Stomach smooth muscle (tissue), 2 donors: Measurements from ENCODE around the gene KLHDC4.
"Not testable (repeated sequence)": the region's sequence is repeated elsewhere in the genome, so short reads cannot be mapped to it uniquely, and the experiment has no call there.

Experiments
- H3K27ac ChIP-seq: one replicate; pipeline ENCODE4 v1.7.0; 2013; ENCODE audit warnings: mild to moderate bottlenecking, low read length, inconsistent platforms
- H3K27me3 ChIP-seq, 2 donors: one replicate each; pipeline ENCODE4 v1.7.0; 2013; ENCODE audit warnings: low read length in 2 of 2; ENCODE audit not compliant: insufficient read depth in 2 of 2, control insufficient read depth in 1 of 2
- H3K36me3 ChIP-seq, 2 donors: one replicate each; pipeline ENCODE4 v1.7.0; 2013; ENCODE audit warnings: low read length in 2 of 2; ENCODE audit not compliant: control insufficient read depth in 2 of 2, insufficient read depth in 2 of 2
- H3K4me1 ChIP-seq: one replicate; pipeline ENCODE4 v1.7.0; 2013; ENCODE audit warnings: low read length; ENCODE audit not compliant: control insufficient read depth, insufficient read depth
- H3K4me3 ChIP-seq, 2 donors: one replicate each; pipeline ENCODE4 v1.7.0; 2013; ENCODE audit warnings: low read length in 2 of 2
- H3K9ac ChIP-seq, 2 donors: one replicate each; pipeline ENCODE4 v1.7.0; 2013; ENCODE audit warnings: low read length in 2 of 2, mild to moderate bottlenecking in 1 of 2
- H3K9me3 ChIP-seq, 2 donors: one replicate each; pipeline ENCODE4 v1.7.0; 2013; ENCODE audit warnings: low read length in 2 of 2; ENCODE audit not compliant: control insufficient read depth in 2 of 2
- donor health status: healthy.
- donor health status: Pancreatic carcinoma.

The KLHDC4 gene

DNA sequence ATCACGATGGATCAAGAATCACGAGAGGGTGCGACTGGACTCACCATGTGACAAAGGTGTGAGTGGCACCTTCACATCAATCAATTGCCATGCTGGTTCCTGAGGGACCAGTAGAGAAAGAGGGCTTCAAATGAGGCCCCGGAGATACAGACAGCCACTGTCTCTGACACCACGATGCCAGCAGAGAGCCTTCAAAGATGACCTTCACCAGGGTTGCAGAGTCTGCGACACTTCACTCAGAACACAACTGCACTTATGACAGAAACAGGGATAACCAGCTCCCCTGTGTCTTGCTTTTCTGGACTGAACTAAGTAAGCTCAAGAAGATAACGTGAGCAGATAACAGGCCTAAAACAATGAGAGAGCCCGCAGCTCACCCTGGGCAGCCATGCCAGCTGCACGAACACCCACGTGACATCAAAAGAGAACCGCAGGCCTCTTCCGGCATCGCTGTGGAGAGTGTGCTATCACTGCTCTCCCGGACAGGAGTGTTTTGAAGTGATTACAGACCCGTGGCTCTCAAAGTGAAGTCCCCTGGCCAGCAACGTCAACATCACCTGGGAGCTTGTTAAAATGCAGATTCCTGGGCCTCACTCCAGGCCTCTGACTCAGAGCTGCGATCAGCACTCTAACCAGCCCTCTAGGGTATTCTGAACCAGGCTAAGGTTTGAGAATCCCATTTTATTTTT is 36.4 kb downstream of the KLHDC4 start:
- Histone ChIP-seq H3K9me3 (no peaks in the 10 kb centered on the region), H3K36me3 (peaks cover 20 to 22% of the 10 kb centered on the region in 2 donors), H3K27ac (no peak overlapping the region)

DNA sequence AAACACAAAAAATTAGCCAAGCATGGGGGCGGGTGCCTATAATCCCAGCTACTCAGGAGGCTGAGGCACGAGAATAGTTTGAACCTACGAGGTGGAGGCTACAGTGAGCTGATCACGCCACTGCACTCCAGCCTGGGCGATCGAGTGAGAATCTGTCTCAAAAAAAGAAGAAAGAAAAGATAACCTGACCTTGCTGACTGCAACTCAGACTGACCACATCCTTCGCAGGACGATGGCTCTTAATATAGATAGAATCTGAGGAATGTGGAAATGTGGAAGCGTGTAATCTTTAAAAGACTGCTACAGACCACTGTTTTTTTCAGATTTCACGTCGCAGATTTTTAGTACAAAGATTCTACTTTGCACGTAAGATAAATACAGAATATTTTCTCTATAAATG is 37.8 kb downstream of the KLHDC4 start:
- Histone ChIP-seq H3K27ac (no peak overlapping the region), H3K4me3 (no peak overlapping the region), H3K36me3 (peaks cover 20 to 22% of the 10 kb centered on the region in 2 donors), H3K9me3 (no peaks in the 10 kb centered on the region), H3K9ac (no peak overlapping the region), H3K4me1 (peaks cover 3% of the 10 kb centered on the region), H3K27me3 (no peaks in the 10 kb centered on the region)

More for the DNA sequence above, 36.4 kb downstream of the KLHDC4 start:
- no peaks in the 10 kb centered on the region for H3K27me3 ChIP-seq
- H3K4me1 ChIP-seq = no peaks in the 10 kb centered on the region
- no peak overlapping the region for H3K9ac ChIP-seq
- H3K4me3 ChIP-seq = no peak overlapping the region

DNA sequence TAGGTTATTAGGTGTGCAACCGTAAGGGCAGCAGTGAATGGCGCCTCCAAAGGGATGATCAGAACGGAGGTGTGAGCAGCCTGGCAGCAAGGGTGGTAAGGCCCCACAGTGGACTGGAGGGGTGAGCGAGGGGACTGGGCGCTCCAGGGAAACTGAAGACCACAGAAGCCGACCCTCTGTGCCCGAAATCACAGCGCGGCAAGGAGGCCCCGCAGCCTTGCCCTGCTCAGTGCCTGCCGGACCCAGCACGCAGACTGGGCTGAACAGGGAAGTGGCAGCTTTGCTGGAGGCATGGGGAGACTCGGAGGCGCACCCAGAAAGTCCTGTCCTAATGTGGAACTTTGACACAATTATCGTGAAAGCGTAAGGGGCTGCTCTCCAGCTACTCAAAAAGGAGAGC is 38.4 kb downstream of the KLHDC4 start:
- Histone ChIP-seq H3K27me3 (no peaks in the 10 kb centered on the region), H3K9ac (no peak overlapping the region), H3K36me3 (peaks cover 21 to 25% of the 10 kb centered on the region in 2 donors), H3K4me3 (no peak overlapping the region), H3K4me1 (peaks cover 3% of the 10 kb centered on the region), H3K9me3 (no peaks in the 10 kb centered on the region), H3K27ac (no peak overlapping the region)

- not testable (repeated sequence) for H3K27ac ChIP-seq, H3K9ac ChIP-seq, H3K9me3 ChIP-seq, H3K27me3 ChIP-seq, H3K4me3 ChIP-seq, H3K4me1 ChIP-seq
- peaks cover 23% of the 10 kb centered on the region in 2 donors for H3K36me3 ChIP-seq
These were observed 39.2 kb downstream of the KLHDC4 start for GRCh38 chr16:87726577-87726976.

DNA sequence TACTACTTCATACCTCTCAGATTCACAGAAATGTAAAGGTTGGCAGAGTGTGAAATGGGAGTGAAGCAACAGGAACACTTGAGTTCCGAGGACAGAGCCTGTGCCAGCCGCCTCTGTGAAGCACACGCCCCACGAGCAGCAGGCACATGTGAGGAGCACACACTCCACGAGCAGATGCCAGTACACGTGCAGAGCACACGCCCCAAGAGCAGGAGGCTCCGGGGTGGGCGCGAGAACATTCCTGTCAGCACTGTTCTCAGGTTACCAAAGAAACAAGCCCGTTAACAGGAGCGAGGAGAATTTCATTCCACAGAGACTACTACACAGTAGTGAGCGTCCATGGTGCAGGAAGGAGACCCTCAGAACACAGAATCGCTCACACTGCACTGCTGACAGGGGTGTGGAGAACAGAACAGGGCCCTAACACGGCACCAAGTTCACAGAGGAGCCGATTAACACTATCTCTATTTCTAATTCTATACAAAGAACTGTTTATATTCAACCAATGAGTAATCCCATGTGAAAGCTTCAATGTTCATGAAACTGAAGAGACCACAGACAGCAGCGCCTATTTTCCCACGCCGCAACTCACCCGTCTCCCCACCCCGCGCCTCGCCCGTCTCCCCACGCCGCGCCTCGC is 40.1 kb downstream of the KLHDC4 start:
- Histone ChIP-seq H3K4me3 (no peak overlapping the region), H3K4me1 (peaks cover 3% of the 10 kb centered on the region), H3K9ac (no peak overlapping the region), H3K36me3 (peaks cover 18 to 23% of the 10 kb centered on the region in 2 donors), H3K9me3 (no peaks in the 10 kb centered on the region), H3K27me3 (no peaks in the 10 kb centered on the region), H3K27ac (no peak overlapping the region)

- H3K36me3 ChIP-seq = peaks cover 14 to 20% of the 10 kb centered on the region in 2 donors
- H3K27ac ChIP-seq = no peak overlapping the region
- H3K9ac ChIP-seq = no peak overlapping the region
- H3K4me1 ChIP-seq = peaks cover 3% of the 10 kb centered on the region
- H3K9me3 ChIP-seq = no peaks in the 10 kb centered on the region
- H3K4me3 ChIP-seq = no peak overlapping the region
- no peaks in the 10 kb centered on the region for H3K27me3 ChIP-seq
These were observed 41.1 kb downstream of the KLHDC4 start for GRCh38 chr16:87724490-87725291.

DNA sequence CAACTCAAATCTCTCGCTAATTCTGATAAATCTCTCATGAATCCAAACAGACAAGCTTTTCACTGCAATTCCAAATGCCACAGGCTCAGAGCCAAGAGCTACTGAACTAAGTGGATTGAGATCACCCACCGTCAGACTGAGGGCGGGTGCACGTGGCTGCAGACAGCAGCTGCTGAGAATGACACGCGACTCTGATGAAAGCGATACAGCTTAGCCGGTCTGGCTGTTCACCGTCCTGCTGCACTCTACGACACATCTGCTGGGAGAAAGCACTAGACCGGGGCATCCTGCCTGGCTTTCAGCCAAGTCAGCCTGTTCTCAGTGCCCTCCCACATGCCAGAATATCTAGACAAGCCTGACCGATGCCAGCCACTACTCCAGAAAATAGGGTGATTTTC is 42.6 kb downstream of the KLHDC4 start:
- no peaks in the 10 kb centered on the region for H3K27me3 ChIP-seq
- H3K36me3 ChIP-seq = peaks cover 8 to 16% of the 10 kb centered on the region in 2 donors
- no peaks in the 10 kb centered on the region for H3K9me3 ChIP-seq
- H3K9ac ChIP-seq = no peak overlapping the region
- H3K4me3 ChIP-seq = no peak overlapping the region
- H3K27ac ChIP-seq = no peak overlapping the region
- peaks cover 3% of the 10 kb centered on the region for H3K4me1 ChIP-seq

DNA sequence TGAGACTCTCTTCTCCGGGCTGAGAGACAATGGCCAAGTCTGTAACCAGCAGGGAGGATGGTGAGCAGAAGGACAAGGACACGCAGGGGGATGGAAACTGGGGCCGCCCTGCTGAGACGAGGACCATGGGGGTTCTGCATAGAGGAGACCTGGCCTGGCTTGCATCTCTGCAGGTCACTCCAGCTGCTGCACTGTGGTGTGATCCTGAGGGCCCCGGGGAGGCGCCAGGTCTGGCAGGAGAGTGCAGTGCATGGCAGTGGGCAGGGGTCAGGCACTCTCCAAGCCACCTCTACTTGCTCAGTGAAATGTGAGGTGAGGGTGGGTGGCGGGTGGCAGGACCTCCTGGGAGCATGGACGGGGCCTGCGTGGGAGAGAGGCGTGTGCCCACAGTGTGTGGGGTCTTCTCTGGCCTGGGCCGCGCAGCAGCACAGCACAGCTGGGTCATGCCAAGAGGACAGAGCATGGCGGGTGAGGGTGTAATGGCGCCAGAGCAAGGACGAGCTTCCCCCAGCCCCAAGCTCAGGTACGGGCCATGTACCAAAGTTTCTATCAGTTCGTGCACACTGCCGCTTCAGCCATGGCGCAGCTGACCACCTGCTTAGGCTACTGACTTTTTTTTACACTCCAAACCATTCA is 43.1 kb downstream of the KLHDC4 start:
- Histone ChIP-seq H3K27ac (no peak overlapping the region), H3K9ac (no peak overlapping the region), H3K9me3 (no peaks in the 10 kb centered on the region), H3K4me1 (peaks cover 3% of the 10 kb centered on the region), H3K36me3 (peaks cover 7 to 16% of the 10 kb centered on the region in 2 donors), H3K4me3 (no peak overlapping the region), H3K27me3 (no peaks in the 10 kb centered on the region)

DNA sequence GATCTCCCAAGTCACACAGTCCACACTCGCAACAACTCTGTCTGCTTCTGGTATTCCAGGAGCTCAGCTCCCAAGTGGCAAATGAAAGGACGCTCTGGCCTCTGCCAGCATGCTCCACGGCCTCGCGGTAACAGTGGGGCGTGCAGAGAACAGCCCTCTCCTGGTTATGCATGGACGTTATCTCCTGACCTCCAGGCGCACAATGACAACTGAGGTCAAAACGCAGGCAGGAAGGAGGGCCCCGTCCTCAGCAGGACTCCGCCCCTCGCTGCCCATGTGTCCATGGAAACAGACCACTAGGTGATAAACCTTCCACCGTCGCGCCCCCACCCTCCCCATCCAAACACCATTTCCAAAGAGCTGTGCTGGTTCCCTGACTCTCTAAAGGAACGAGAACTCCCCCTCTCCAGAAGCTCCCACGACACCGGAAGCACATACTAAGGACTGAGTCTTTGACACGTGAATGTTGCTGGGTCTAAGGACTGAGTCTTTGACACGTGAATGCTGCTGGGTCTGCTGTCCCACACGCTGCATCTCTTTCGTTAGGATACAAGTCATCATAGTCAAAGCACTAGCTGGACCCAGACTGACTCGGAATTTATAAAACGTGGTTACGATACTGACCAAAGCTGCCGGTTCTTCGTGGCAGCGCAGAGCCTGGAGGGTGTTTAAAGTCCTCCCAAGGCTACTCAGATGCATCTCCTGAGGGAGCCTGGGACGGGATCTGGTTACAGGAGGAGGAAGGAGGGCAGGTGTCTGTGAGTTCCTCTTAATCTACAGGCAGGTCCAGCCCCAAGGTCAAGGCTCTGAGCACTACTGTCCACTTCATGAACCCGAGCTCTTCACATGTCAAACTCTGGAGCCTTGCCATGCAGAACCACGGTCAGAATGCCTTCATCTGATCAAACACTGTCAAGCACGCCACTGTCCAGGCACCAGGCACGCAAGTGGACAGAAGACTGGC is 43.9 kb downstream of the KLHDC4 start:
- no peak overlapping the region for H3K27ac ChIP-seq
- H3K4me1 ChIP-seq = peaks cover 3% of the 10 kb centered on the region
- H3K36me3 ChIP-seq = peaks cover 9 to 11% of the 10 kb centered on the region in 2 donors
- H3K9ac ChIP-seq = no peak overlapping the region
- no peaks in the 10 kb centered on the region for H3K27me3 ChIP-seq
- H3K4me3 ChIP-seq = no peak overlapping the region
- no peaks in the 10 kb centered on the region for H3K9me3 ChIP-seq

GRCh38 chr16:87720446-87720845 is 45.3 kb downstream of the KLHDC4 start:
- Histone ChIP-seq H3K4me1 (peaks cover 3% of the 10 kb centered on the region), H3K9ac (no peak overlapping the region), H3K27ac (no peak overlapping the region), H3K9me3 (no peaks in the 10 kb centered on the region), H3K27me3 (no peaks in the 10 kb centered on the region), H3K4me3 (no peak overlapping the region), H3K36me3 (peaks cover 9 to 16% of the 10 kb centered on the region in 2 donors)
